Smooth muscle cell of the umbilical artery (primary cell): ENCODE results near the gene EMB. TPM values are rescaled to one million over a fixed set of nuclear protein-coding genes. Genes with fewer than 3 reads are reported as not detected.

Experiments used
- total RNA-seq: library from RNA; depleted of rRNA; stranded (reverse); fragments of >200 nt; gene quantifications from 2 replicates; pipeline ENCODE4 v1.2.3, GENCODE V29; 2014

EMB gene
- total RNA-seq, result 3.0 and 5.0 TPM in 2 replicates

GRCh38 chr5:50440651-50441492 is at the start of gene EMB:
Gene EMB, minus strand, starts transcription at chr5:50441288. Its CDS starts 137 bp downstream, at chr5:50441151.

Other genes starting within 250 kb of the EMB start
- gene PARP8, start 225.3 kb upstream of the EMB start, total RNA-seq, result 20.7 and 22.3 TPM in 2 replicates